GM18907 (cell line): ENCODE results near the gene FNDC7.
"Not testable (repeated sequence)": the region's sequence is repeated elsewhere in the genome, so short reads cannot be mapped to it uniquely, and the experiment has no call there.

Experiments
- ATAC-seq: cut with Tn5 transposase; IDR thresholded peaks from one replicate; pipeline ENCODE4 v1.9.1; 2021; ENCODE audit warnings: mild to moderate bottlenecking, moderate library complexity; ENCODE audit not compliant: unreplicated experiment

The FNDC7 gene

GRCh38 chr1:108699375-108700332 lies 13.1 kb upstream of the FNDC7 start:
- no peak for ATAC-seq

- no peak for ATAC-seq
Observed at GRCh38 chr1:108701176-108701849, 11.4 kb upstream of the FNDC7 start.

GRCh38 chr1:108702109-108702508 lies 10.6 kb upstream of the FNDC7 start:
- ATAC-seq = not testable (repeated sequence)

- ATAC-seq = no peak
Observed at GRCh38 chr1:108703939-108704338, 8.8 kb upstream of the FNDC7 start.

DNA sequence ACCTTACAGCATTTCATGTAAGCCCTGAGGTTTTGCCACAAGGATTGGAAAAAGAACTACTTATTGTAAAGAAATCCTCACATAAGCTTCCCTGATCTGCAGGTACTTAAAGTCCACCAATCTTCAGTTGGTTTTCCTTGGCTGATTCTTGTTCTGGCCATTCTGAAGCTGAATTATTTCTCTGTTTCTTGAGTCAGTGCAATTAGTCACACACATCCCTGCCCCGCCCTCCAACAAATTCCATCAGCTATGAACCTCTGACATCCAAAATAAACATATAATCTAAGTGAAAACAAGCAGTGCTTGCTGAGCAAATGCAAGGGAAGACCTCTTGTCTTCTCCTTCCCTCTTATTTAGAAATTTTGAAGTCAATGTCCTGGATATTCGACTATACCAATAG lies 8.2 kb upstream of the FNDC7 start:
- ATAC-seq = no peak

- ATAC-seq = no peak
Observed at GRCh38 chr1:108706643-108707042, 6.1 kb upstream of the FNDC7 start.

DNA sequence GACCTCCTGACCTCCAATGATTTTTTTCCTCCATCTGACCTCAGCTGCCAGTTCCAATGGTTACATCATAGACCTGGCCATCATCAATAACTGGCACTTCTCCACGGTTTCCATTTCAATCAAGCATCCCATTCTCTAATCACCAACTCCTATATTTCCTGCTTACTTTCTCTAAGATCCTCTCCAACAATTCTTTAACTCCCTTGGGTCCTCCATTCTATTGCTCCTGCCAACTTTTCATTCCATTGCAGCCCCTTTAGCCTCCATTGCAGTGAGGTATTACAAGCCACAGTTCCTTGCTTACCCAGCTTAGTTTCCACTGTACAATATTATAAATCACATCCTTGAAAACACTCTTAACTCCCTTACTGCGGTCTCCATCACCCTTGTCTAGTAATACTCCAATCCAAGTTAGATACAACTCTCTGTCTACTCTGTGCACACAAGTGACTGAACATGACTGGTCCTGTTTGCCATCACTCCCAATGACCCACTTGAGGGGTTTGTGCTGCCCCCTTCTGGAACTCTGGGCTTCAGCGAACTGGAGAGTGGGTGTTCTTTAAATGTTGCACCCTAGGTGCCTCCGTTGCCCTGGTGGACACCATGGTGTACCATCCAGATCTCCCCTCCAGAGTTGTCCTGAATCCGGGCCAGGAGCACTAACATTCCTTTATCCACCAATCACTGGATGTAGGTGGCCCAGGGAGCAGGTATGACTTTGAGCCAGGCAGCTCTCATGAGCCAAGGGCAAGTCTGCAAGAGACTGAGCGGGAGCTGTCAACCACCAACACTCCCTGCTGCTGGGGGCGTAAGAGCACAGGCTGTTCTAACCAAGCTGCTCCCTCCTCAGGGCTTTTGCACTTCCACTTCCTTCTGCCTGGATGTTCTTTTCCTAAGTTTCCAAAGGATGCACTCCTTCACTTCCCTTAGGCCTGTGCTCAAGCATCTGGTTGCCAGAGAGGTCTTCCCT lies 3.7 kb upstream of the FNDC7 start:
- ATAC-seq = no peak

DNA sequence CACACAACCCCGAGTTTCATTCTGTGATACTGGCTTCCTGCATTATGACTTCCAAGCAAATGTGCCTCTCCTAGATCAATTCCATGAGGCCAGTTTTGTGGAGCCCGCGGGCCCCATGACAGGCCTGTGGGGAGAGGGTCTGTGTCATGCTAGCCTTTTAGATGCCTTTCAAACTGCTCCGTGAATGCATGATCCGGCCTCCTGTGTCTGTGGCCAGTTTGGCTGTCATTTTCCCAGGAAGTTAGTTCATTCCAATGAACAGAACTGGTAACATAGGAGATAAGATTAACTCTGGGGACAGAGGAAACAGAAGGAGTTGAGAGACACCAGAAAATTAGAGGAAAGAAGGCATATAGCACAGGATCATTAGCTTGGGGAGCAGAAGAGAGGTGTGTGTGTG lies 3.2 kb downstream of the FNDC7 start:
- ATAC-seq = no peak

DNA sequence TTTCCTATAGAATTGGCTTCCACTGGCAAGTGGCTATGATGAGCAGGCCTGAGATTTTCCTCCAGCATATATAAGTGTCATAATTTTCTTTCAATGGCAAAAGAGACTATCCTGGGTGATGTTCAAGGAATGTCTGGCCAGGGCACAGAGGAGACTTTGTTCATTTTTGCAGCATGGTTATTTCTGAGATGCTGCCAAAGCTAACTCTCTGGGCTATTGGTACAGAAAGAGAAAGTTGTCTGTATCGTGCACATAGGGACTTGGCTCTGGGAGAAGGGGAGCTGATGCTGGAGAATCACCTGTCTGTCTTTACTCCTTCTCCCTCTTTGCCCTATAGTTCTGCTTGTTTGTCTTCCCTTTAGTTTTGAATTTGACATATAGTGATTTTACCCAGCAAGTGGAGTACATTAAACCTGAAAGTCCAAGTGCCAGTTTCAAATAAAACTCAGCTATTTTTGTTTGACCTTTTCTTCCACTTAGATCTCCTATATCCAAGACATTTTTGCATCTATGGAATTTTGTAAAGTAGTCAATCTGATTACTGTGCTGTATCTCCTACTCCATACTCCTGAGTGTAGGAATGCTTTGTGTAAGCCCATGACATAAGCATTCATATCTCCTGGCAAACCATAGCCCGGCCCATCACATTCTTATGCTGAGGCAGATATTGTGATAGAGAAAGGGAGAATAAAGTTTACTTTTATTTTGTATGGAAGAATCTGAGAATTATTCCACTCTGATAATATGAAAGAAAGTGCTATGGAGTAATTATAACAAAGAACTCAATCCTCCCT lies 3.9 kb downstream of the FNDC7 start:
- ATAC-seq = no peak

DNA sequence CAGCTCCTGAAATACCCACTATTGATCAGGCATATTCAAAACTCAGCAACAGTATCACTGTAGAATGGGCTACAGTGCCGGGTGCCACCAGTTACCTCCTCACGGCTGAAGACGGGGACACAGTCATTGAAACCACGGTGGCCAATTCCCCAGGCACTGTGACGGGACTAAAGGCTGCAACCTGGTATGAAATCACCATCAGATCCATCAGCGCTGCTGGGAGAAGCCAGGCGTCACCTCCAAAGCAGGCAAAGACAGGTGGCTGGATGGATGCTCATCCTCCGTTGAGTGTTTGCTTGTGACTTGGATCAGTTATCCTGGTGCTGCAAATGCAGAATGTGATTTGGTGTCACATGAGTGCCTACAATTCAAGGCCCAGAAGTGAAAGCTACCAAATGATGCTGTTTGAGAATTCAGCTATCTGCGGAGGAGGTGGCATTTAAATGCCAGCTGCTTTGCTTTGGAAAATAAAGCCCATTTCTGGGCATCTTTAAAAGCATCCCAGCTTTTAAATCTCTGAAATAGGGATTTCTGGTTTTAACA lies 5.1 kb downstream of the FNDC7 start:
- ATAC-seq = no peak

- no peak for ATAC-seq
Observed at GRCh38 chr1:108718927-108719655, 6.4 kb downstream of the FNDC7 start.

GRCh38 chr1:108719656-108720435 lies 7.1 kb downstream of the FNDC7 start:
- ATAC-seq = no peak

DNA sequence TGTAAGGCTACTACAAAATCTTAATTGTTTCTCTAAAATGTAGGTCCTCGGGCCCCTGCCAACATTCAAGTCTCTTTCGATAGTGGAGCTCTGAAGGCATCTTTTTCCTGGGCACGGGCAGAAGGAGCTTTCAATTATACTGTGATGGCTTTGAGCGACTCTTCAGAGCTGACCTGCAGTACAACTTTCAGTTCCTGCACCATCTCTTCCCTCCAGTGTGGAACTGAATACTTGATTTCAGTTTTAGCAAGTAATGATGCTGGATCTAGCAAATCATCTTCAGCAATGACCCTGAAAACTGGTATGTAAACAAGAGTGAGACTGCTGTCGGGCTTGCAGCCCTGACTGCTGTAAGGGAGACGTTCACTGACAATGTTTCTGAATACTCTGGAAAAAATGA lies 9.6 kb downstream of the FNDC7 start:
- ATAC-seq = no peak

DNA sequence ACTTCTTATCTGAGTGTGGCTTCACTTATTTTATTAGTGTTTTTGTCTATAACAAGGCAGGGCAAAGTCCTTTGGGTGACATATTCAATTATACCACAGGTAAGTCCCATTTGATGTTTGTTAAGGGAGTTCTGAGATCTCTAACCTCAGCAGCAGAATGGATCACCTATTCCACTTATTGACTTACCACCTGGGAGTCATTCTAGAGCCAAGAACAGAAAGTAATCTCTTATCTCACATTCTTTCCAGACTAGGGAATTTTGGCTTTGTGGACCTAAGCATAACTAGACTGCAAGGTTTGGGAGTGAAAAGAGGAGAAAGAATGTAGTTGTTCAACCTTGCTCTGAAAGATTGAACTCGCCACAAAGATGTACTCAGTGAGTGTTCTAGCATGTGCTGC lies 13.2 kb downstream of the FNDC7 start:
- ATAC-seq = no peak

DNA sequence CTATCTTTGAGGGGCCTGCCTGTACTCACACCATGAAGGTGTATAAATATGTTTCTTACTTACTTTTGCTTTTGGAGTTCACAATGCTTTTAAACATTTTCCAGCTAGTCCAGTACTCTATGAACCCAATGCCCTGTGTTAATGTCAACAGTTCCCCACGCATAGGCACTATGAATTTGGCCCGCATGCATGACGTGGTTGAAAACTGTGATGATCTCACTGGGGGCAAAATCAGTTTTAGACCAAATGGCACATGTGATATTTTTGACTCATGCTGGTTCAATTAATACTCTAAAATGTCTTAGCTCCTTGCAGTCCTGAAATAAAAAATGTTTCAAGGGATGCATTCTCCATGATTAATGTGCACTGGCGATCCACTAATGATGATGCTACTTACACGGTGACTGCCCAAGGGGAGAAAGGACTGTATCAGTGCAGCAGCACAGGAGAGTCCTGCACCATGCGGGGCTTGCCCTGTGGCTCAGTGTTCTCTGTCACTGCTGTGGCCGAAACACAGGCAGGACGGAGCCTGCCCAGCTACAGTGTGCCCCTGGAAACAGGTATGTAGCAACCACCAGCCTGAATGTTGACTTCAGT lies 15.7 kb downstream of the FNDC7 start:
- ATAC-seq = no peak

- ATAC-seq = no peak
Observed at GRCh38 chr1:108729481-108729880, 16.8 kb downstream of the FNDC7 start.

DNA sequence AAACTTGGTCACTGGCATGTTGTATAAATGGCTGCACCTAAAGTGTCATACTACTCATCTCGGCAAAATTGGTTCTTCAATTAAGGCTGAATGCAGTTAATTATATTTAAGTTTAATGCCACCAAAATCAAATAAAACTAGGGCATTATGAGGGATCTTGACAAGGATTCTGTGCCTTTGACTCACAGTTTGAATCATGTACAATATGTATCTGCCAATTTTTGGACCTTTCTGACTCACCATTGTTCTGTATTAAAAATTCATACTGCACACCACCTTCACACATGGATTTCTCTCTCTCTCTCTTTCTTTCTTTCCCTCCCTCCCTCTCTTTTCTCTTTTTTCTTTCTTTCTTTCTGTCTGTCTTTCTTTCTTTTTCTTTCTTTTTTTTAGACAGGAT lies 19.7 kb downstream of the FNDC7 start:
- ATAC-seq = no peak
